Natural killer cell (primary cell): ENCODE results near the gene KLHL2. TPM values are rescaled to one million over a fixed set of nuclear protein-coding genes. Genes with fewer than 3 reads are reported as not detected.

ENCODE experiments used
- ATAC-seq, 3 donors: fragments of 150-1000 bp in 2 of 3; fragments of 200-7000 bp in 1 of 3; cut with Tn5 transposase; 1 replicate in 1 of 3; 2 replicates in 2 of 3; pipeline ENCODE4 v1.10.0; 2021; ENCODE audit warnings: mild to moderate bottlenecking in 2 of 3, moderate library complexity in 2 of 3
- DNase-seq, 2 donors: peaks; one replicate each; pipeline versions ENCODE4 v3.0.0 to v3.0.0-alpha.2; 2013 to 2021; ENCODE audit warnings: mixed read lengths in 1 of 2
- H3K27ac ChIP-seq: one replicate; pipeline ENCODE4 v1.5.1; 2013; ENCODE audit warnings: mild to moderate bottlenecking, low read length
- H3K27me3 ChIP-seq: one replicate; pipeline ENCODE4 v1.6.1; 2013; ENCODE audit warnings: low read length; ENCODE audit not compliant: control insufficient read depth, insufficient read depth
- H3K36me3 ChIP-seq: one replicate; pipeline ENCODE4 v1.6.1; 2013; ENCODE audit warnings: low read length; ENCODE audit not compliant: control insufficient read depth, insufficient read depth
- H3K4me1 ChIP-seq: one replicate; pipeline ENCODE4 v1.6.1; 2013; ENCODE audit warnings: low read length; ENCODE audit not compliant: control insufficient read depth, insufficient read depth
- H3K4me3 ChIP-seq: one replicate; pipeline ENCODE4 v1.5.1; 2013; ENCODE audit warnings: low read length
- H3K9me3 ChIP-seq: one replicate; pipeline ENCODE4 v1.6.1; 2013; ENCODE audit warnings: low read length; ENCODE audit not compliant: control insufficient read depth, insufficient read depth
- H3K27ac Mint-ChIP-seq, 2 donors: one replicate each; pipeline ENCODE4 v1.8.0; 2022; ENCODE audit warnings: mild to moderate bottlenecking in 2 of 2, mixed read lengths in 2 of 2, moderate library complexity in 1 of 2
- H3K27me3 Mint-ChIP-seq, 2 donors: one replicate each; pipeline ENCODE4 v1.8.0; 2022; ENCODE audit warnings: low read depth in 2 of 2, mixed read lengths in 2 of 2
- H3K36me3 Mint-ChIP-seq: one replicate; pipeline ENCODE4 v1.8.0; 2022; ENCODE audit warnings: mixed read lengths
- H3K4me1 Mint-ChIP-seq, 2 donors: one replicate each; pipeline ENCODE4 v1.8.0; 2022; ENCODE audit warnings: mixed read lengths in 2 of 2
- H3K4me3 Mint-ChIP-seq: one replicate; pipeline ENCODE4 v1.8.0; 2022; ENCODE audit warnings: mild to moderate bottlenecking, moderate library complexity, mixed read lengths
- H3K9me3 Mint-ChIP-seq, 2 donors: one replicate each; pipeline ENCODE4 v1.8.0; 2022; ENCODE audit warnings: mixed read lengths in 2 of 2
- CTCF ChIP-seq: fragments of 200-600 bp; IDR thresholded peaks from one replicate; pipeline ENCODE4 v1.8.0; 2022; ENCODE audit warnings: antibody characterized with exemption
- WGBS: methylation state at CpG from one replicate; pipeline ENCODE4 v1.1.7; 2013; ENCODE audit warnings: missing lambda C conversion rate; ENCODE audit not compliant: insufficient coverage; 5-methylcytosine and 5-hydroxymethylcytosine counted together
- intact Hi-C: fragments of 100-400 bp; cut with micrococcal nuclease; formaldehyde crosslinking; loops from one replicate; pipeline ENCODE4 v1.14.2; 2022
- total RNA-seq, 4 donors: library from RNA; stranded (reverse); fragments of 120-200 nt in 1 of 4; gene quantifications; one replicate each; pipeline versions ENCODE4 v1.2.3 to v1.2.4, GENCODE V29; 2013 to 2022

KLHL2 gene
- total RNA-seq, 3 donors from 2014 or later (not counting 1 experiment from before 2014, with no cell fraction given): 24.2 to 29.2 (median 25.2) TPM

- Histone ChIP-seq H3K36me3 (no peaks in the 10 kb centered on the region), H3K4me3 (no peak overlapping the region), H3K9me3 (no peaks in the 10 kb centered on the region), H3K4me1 (no peaks in the 10 kb centered on the region), H3K27ac (no peak overlapping the region), H3K27me3 (no peaks in the 10 kb centered on the region)
- DNase-seq (no peak), ATAC-seq (no peak)
- TF ChIP-seq CTCF: no peak
- 100% methylated on average over 1 of the region's 1 CpG for WGBS
- Mint-ChIP-seq H3K9me3 (no peaks in the 10 kb centered on the region), H3K4me3 (no peak overlapping the region), H3K27me3 (peaks cover 10 to 15% of the 10 kb centered on the region in 2 donors), H3K36me3 (no peaks in the 10 kb centered on the region), H3K4me1 (no peaks in the 10 kb centered on the region), H3K27ac (no peak overlapping the region)
- intact Hi-C loops: no loop called here
Measured at GRCh38 chr4:165190591-165191347, 16.6 kb upstream of the KLHL2 start.

- Histone ChIP-seq H3K27ac (no peak overlapping the region), H3K27me3 (no peaks in the 10 kb centered on the region), H3K4me3 (no peak overlapping the region), H3K9me3 (no peaks in the 10 kb centered on the region), H3K36me3 (no peaks in the 10 kb centered on the region), H3K4me1 (no peaks in the 10 kb centered on the region)
- Mint-ChIP-seq H3K27me3 (peaks cover 10 to 17% of the 10 kb centered on the region in 2 donors), H3K27ac (no peak overlapping the region), H3K4me1 (no peaks in the 10 kb centered on the region), H3K36me3 (no peaks in the 10 kb centered on the region), H3K4me3 (no peak overlapping the region), H3K9me3 (no peaks in the 10 kb centered on the region)
- DNase-seq (no peak), ATAC-seq (no peak)
- TF ChIP-seq CTCF: no peak
- intact Hi-C loops: no loop called here
- 65% methylated on average over 2 of the region's 2 CpGs for WGBS
Measured at GRCh38 chr4:165191348-165191656, 16.1 kb upstream of the KLHL2 start.

- no peak for ATAC-seq
- peaks cover 10 to 20% of the 10 kb centered on the region in 2 donors for H3K27me3 Mint-ChIP-seq
- H3K4me1 ChIP-seq: no peaks in the 10 kb centered on the region
- TF ChIP-seq CTCF: no peak
- H3K27ac ChIP-seq: no peak overlapping the region
- 96% methylated on average over 2 of the region's 7 CpGs for WGBS
- intact Hi-C loops: no loop called here
- H3K36me3 ChIP-seq: no peaks in the 10 kb centered on the region
- no peak overlapping the region for H3K4me3 Mint-ChIP-seq
- H3K36me3 Mint-ChIP-seq: no peaks in the 10 kb centered on the region
- H3K4me3 ChIP-seq: no peak overlapping the region
- DNase-seq: no peak
- no peaks in the 10 kb centered on the region for H3K4me1 Mint-ChIP-seq
- no peaks in the 10 kb centered on the region for H3K9me3 ChIP-seq
- H3K27ac Mint-ChIP-seq: no peak overlapping the region
- H3K27me3 ChIP-seq: no peaks in the 10 kb centered on the region
- H3K9me3 Mint-ChIP-seq: no peaks in the 10 kb centered on the region
Measured at GRCh38 chr4:165191814-165192499, 15.4 kb upstream of the KLHL2 start.
